Measurements from ENCODE around the gene GTSF1L.

Gene GTSF1L

DNA sequence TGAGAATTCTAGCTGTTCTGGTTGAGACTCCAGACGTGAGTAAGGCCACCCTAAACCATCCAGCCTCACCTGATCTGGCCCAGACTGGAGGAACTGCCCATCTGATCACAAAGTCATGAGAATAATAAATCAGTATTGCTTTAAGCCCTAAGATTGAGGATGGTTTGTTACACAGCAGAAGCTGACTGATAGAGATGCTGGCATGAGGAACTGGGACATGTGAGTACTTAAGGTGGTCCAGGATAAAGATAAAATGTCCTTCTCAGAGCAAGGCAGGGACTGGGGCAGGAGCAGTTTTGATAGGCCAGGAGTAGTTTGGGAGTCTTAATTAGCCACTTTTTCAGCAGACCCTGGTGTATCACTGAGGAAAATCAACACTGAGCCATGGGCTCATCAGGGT, 6.8 kb downstream of the GTSF1L start:
- no peak for DNase-seq (ENCODE audit: low read depth)
- H3K4me3 ChIP-seq (ENCODE audit: control insufficient read depth, low read depth, low read length) = no peak overlapping the region
- no peak for TF ChIP-seq CTCF (IDR thresholded peaks at IDR 0.05; ENCODE audit: control insufficient read depth, insufficient read depth, low read depth, low read length, missing control alignments)

GRCh38 chr20:43717616-43717995, 9.2 kb downstream of the GTSF1L start:
- DNase-seq (ENCODE audit: low read depth) = no peak
- H3K4me3 ChIP-seq (ENCODE audit: control insufficient read depth, low read depth, low read length) = no peak overlapping the region
- no peak for TF ChIP-seq CTCF (IDR thresholded peaks at IDR 0.05; ENCODE audit: control insufficient read depth, insufficient read depth, low read depth, low read length, missing control alignments)

GRCh38 chr20:43716757-43717615, 9.8 kb downstream of the GTSF1L start:
- no peak for DNase-seq (ENCODE audit: low read depth)
- no peak for TF ChIP-seq CTCF (IDR thresholded peaks at IDR 0.05; ENCODE audit: control insufficient read depth, insufficient read depth, low read depth, low read length, missing control alignments)

GRCh38 chr20:43716123-43716522, 10.7 kb downstream of the GTSF1L start:
- DNase-seq (ENCODE audit: low read depth) = no peak
- no peak for TF ChIP-seq CTCF (IDR thresholded peaks at IDR 0.05; ENCODE audit: control insufficient read depth, insufficient read depth, low read depth, low read length, missing control alignments)
- no peak overlapping the region for H3K4me3 ChIP-seq (ENCODE audit: control insufficient read depth, low read depth, low read length)

More at GRCh38 chr20:43716757-43717615, 9.8 kb downstream of the GTSF1L start:
- H3K4me3 ChIP-seq (ENCODE audit: control insufficient read depth, low read depth, low read length) = no peak overlapping the region

- DNase-seq (ENCODE audit: low read depth) = no peak
- no peak overlapping the region for H3K4me3 ChIP-seq (ENCODE audit: control insufficient read depth, low read depth, low read length)
- no peak for TF ChIP-seq CTCF (IDR thresholded peaks at IDR 0.05; ENCODE audit: control insufficient read depth, insufficient read depth, low read depth, low read length, missing control alignments)
Measured at GRCh38 chr20:43715511-43715910, 11.3 kb downstream of the GTSF1L start.

DNA sequence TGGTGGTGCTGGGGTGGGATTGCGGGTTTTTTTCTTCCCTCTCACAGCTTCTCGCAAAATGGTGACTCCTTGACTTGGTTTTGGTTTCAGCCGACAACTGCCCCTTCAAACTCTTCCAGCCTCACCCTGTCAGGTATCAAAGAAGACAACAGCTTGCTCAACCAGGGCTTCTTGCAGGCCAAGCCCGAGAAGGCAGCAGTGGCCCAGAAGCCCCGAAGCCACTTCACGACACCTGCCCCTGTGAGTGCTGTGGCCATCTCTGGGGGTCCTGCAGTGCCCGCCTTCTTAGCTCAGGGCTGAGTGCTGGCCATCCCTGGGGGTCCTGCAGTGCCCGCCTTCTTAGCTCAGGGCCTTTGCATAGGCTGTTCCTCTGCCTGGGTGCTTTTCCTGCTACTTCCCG, 11.8 kb downstream of the GTSF1L start:
- no peak for TF ChIP-seq CTCF (IDR thresholded peaks at IDR 0.05; ENCODE audit: control insufficient read depth, insufficient read depth, low read depth, low read length, missing control alignments)
- H3K4me3 ChIP-seq (ENCODE audit: control insufficient read depth, low read depth, low read length) = no peak overlapping the region
- DNase-seq (ENCODE audit: low read depth) = no peak
